PC-3 (cell line): ENCODE data around the gene MRPS12.

Source experiments
- EZH2 ChIP-seq: fragments of 300-600 bp; sonication (generic); IDR thresholded peaks from one replicate; pipeline ENCODE4 v1.6.1; 2017; ENCODE audit warnings: antibody characterized with exemption, mild to moderate bottlenecking, low read length; ENCODE audit not compliant: unreplicated experiment
- TF ChIP-seq, protein P1 (sequence below): fragments of 300-600 bp; sonication (generic); conservative IDR thresholded peaks from 2 replicates; pipeline ENCODE4 v1.5.1; 2017; ENCODE audit warnings: antibody characterized with exemption, low read depth, mild to moderate bottlenecking, low read length

DNA sequence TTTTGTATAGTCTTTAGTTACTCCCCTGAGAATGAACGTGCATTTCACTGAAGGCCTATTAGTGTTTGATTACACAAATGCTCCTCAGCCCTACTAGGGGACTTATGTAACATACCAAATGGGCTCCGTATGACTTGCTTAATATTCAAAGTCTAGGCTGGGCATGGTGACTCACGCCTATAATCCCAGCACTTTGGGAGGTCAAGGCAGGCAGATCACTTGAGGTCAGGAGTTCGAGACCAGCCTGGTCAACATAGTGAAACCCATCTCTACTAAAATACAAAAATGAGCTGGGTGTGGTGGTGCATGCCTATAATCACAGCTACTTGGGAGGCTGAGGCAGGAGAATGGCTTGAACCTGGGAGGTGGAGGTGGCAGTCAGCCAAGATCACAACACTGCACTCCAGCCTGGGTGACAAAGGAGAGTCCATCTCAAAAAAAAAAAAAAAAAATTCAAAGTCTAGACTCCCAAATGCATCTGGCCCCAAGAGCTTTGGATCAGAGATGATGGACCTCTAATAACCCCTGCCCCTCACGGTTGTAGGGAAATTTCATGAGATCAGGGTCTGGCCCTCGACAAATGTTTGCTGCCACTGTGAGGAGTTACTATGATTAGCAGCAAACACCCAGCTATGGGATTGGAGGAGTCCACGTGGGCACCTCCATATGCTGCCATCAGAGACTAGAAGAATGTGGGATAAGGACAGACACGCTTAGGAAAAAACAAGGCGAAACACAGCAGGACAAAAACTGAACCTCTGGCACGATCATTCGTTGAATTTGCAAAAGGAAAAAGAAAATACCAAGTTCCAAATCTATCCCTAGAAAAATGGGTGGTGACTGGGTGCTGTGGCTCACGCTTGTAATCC, 40.2 kb downstream of the MRPS12 start:
- TF ChIP-seq, protein P1, sequence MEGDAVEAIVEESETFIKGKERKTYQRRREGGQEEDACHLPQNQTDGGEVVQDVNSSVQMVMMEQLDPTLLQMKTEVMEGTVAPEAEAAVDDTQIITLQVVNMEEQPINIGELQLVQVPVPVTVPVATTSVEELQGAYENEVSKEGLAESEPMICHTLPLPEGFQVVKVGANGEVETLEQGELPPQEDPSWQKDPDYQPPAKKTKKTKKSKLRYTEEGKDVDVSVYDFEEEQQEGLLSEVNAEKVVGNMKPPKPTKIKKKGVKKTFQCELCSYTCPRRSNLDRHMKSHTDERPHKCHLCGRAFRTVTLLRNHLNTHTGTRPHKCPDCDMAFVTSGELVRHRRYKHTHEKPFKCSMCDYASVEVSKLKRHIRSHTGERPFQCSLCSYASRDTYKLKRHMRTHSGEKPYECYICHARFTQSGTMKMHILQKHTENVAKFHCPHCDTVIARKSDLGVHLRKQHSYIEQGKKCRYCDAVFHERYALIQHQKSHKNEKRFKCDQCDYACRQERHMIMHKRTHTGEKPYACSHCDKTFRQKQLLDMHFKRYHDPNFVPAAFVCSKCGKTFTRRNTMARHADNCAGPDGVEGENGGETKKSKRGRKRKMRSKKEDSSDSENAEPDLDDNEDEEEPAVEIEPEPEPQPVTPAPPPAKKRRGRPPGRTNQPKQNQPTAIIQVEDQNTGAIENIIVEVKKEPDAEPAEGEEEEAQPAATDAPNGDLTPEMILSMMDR: no peak
- no peak for TF ChIP-seq EZH2
